ENCODE data around the gene CCT8L2. TPM values are rescaled to one million over a fixed set of nuclear protein-coding genes. Genes with fewer than 3 reads are reported as not detected.

CCT8L2 gene, protein sequence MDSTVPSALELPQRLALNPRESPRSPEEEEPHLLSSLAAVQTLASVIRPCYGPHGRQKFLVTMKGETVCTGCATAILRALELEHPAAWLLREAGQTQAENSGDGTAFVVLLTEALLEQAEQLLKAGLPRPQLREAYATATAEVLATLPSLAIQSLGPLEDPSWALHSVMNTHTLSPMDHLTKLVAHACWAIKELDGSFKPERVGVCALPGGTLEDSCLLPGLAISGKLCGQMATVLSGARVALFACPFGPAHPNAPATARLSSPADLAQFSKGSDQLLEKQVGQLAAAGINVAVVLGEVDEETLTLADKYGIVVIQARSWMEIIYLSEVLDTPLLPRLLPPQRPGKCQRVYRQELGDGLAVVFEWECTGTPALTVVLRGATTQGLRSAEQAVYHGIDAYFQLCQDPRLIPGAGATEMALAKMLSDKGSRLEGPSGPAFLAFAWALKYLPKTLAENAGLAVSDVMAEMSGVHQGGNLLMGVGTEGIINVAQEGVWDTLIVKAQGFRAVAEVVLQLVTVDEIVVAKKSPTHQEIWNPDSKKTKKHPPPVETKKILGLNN
- total RNA-seq = not detected in 2 replicates

DNA sequence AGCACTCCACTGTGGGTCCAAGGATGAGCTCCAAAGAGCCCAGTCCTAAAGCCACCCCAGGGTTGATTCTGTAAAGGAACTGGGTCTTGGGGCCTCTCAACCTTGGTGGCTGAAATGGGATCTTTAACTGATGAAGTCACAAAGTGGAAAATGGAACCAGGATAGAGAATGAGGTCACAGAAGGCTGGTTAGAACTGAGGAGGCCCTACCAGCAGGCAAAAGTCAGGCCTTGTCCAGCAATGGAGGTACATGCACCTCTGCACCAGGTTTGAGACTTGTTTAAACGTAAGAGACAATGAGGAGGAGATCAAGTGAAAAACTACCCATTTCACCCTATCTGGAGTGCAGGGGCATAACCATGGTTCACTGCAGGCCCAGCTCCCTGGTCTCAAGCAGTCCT is at the start of gene CCT8L2:
TSS of gene CCT8L2 (minus strand) at position 101 of the 400 bp plus-strand sequence. CDS start 260 bp downstream, outside the sequence.

Other genes starting within 250 kb of the CCT8L2 start
- not detected in 2 replicates for gene XKR3, start 232.6 kb upstream of the CCT8L2 start, total RNA-seq

Data from articular chondrocyte of knee joint (primary cell).